Common myeloid progenitor, CD34-positive (primary cell): ENCODE results near the gene MAPK8.
A peak's percentile ranks its signal among the peaks of the same experiment; 100 is the strongest.

Experiments
- CTCF ChIA-PET: fragments of 350-600 bp; sonication (Branson Sonifier 250); formaldehyde crosslinking; loops from one replicate; lab custom pipeline; 2021; ENCODE audit warnings: antibody characterized with exemption; lab: Charles Lee
- POLR2A ChIA-PET: fragments of 350-600 bp; sonication (Branson Sonifier 250); formaldehyde crosslinking; loops from one replicate; lab custom pipeline; 2021; ENCODE audit warnings: antibody characterized with exemption; lab: Charles Lee
- DNase-seq, 3 donors: peaks; one replicate each; pipeline versions ENCODE4 v3.0.0 to v3.0.0-alpha.2; 2013
- H3K27ac ChIP-seq, 2 experiments: 1 replicate in 1 of 2; 2 replicates in 1 of 2; pipeline ENCODE4 v1.7.0; 2013; ENCODE audit warnings: inconsistent platforms in 2 of 2, low read length in 2 of 2, mild to moderate bottlenecking in 2 of 2, low read depth in 1 of 2, moderate library complexity in 1 of 2; ENCODE audit not compliant: severe bottlenecking in 2 of 2, insufficient read depth in 1 of 2, poor library complexity in 1 of 2
- H3K27me3 ChIP-seq, 5 experiments: replicated peaks in 2 of 5; 1 replicate in 3 of 5; 2 replicates in 2 of 5; pipeline versions ENCODE4 v1.6.1 to v1.7.0; 2013; ENCODE audit warnings: low read length in 4 of 5, mild to moderate bottlenecking in 2 of 5, moderate library complexity in 2 of 5, inconsistent platforms in 1 of 5; ENCODE audit not compliant: insufficient read depth in 5 of 5, control insufficient read depth in 4 of 5
- H3K36me3 ChIP-seq, 4 experiments: 1 replicate in 2 of 4; 2 replicates in 2 of 4; pipeline versions ENCODE4 v1.6.1 to v1.7.0; 2013; ENCODE audit warnings: low read length in 3 of 4, control low read depth in 1 of 4, mild to moderate bottlenecking in 1 of 4; ENCODE audit not compliant: control insufficient read depth in 4 of 4, insufficient read depth in 4 of 4
- H3K4me1 ChIP-seq, 4 experiments: 1 replicate in 3 of 4; 2 replicates in 1 of 4; pipeline versions ENCODE4 v1.6.1 to v1.7.1; 2013; ENCODE audit warnings: low read length in 3 of 4, mild to moderate bottlenecking in 3 of 4, control low read depth in 1 of 4, inconsistent platforms in 1 of 4, moderate library complexity in 1 of 4; ENCODE audit not compliant: control insufficient read depth in 4 of 4, insufficient read depth in 4 of 4; ENCODE audit errors: control extremely low read depth in 1 of 4
- H3K4me3 ChIP-seq, 7 experiments: 1 replicate in 4 of 7; 2 replicates in 3 of 7; pipeline versions ENCODE4 v1.5.1 to v1.7.0; 2013; ENCODE audit warnings: mild to moderate bottlenecking in 7 of 7, low read length in 6 of 7, moderate library complexity in 6 of 7, inconsistent platforms in 2 of 7, low read depth in 2 of 7, control low read depth in 1 of 7; ENCODE audit not compliant: insufficient read depth in 4 of 7, control insufficient read depth in 1 of 7; ENCODE audit errors: extremely low read depth in 1 of 7
- H3K9me3 ChIP-seq, 5 experiments: 1 replicate in 4 of 5; 2 replicates in 1 of 5; pipeline versions ENCODE4 v1.6.1 to v1.7.1; 2013; ENCODE audit warnings: low read length in 4 of 5, mild to moderate bottlenecking in 2 of 5, inconsistent platforms in 1 of 5, low read depth in 1 of 5, moderate library complexity in 1 of 5; ENCODE audit not compliant: control insufficient read depth in 4 of 5, insufficient read depth in 2 of 5; ENCODE audit errors: control extremely low read depth in 1 of 5
- WGBS: methylation state at CpG from one replicate; pipeline ENCODE4 v1.1.5; 2013; ENCODE audit not compliant: insufficient coverage; 5-methylcytosine and 5-hydroxymethylcytosine counted together

MAPK8 gene

GRCh38 chr10:48440771-48441170, 134.3 kb downstream of the MAPK8 start:
- no peaks in the 10 kb centered on the region for H3K9me3 ChIP-seq
- H3K27me3 ChIP-seq, result no peaks in the 10 kb centered on the region
- POLR2A ChIA-PET, result no interaction called here
- no peak overlapping the region for H3K4me3 ChIP-seq
- H3K27ac ChIP-seq, result no peak overlapping the region
- CTCF ChIA-PET, result interaction anchor here (1.1 to 2.0 kb wide), 3 partner anchors 23 to 77 kb away, joined by 4 to 9 read pairs (median 5); no protein-coding TSS in a partner anchor
- peaks cover 6 to 46% (median 42%) of the 10 kb centered on the region in 4 experiments for H3K36me3 ChIP-seq
- DNase-seq, result no peak
- H3K4me1 ChIP-seq, result peaks cover 0 to 22% (median 10%) of the 10 kb centered on the region in 4 experiments
- 100% methylated on average over 3 of the region's 4 CpGs for WGBS

GRCh38 chr10:48442090-48442808, 135.8 kb downstream of the MAPK8 start:
- H3K9me3 ChIP-seq, result no peaks in the 10 kb centered on the region
- H3K4me3 ChIP-seq, result no peak overlapping the region
- CTCF ChIA-PET, result interaction anchor here (0.8 to 10.1 kb wide), 19 partner anchors 9 to 214 kb away, joined by 3 to 220 read pairs (median 4); no protein-coding TSS in a partner anchor
- WGBS, result 87% methylated on average over 8 of the region's 11 CpGs
- no peak for DNase-seq
- H3K27ac ChIP-seq, result peak overlapping the region in 1 of 2 experiments; percentile 27
- no peaks in the 10 kb centered on the region for H3K27me3 ChIP-seq
- H3K4me1 ChIP-seq, result peaks cover 0 to 37% (median 22%) of the 10 kb centered on the region in 4 experiments
- POLR2A ChIA-PET, result interaction anchor here (0.6 kb wide), 1 partner anchor 81 kb away, joined by 4 read pairs; no protein-coding TSS in a partner anchor
- H3K36me3 ChIP-seq, result peaks cover 4 to 59% (median 51%) of the 10 kb centered on the region in 4 experiments

- ChIA-PET POLR2A (no interaction called here), CTCF (interaction anchor here (0.8 to 10.1 kb wide), 19 partner anchors 9 to 213 kb away, joined by 3 to 220 read pairs (median 4); no protein-coding TSS in a partner anchor)
- no peak for DNase-seq
- H3K4me3 ChIP-seq, result no peak overlapping the region
- H3K4me1 ChIP-seq, result peaks cover 0 to 42% (median 26%) of the 10 kb centered on the region in 4 experiments
- no peaks in the 10 kb centered on the region for H3K27me3 ChIP-seq
- H3K27ac ChIP-seq, result peak overlapping the region in 1 of 2 experiments; percentile 27
- no peaks in the 10 kb centered on the region for H3K9me3 ChIP-seq
- peaks cover 4 to 60% (median 53%) of the 10 kb centered on the region in 4 experiments for H3K36me3 ChIP-seq
- 100% methylated on average over 1 of the region's 5 CpGs for WGBS
Measured at GRCh38 chr10:48442809-48443177, 136.3 kb downstream of the MAPK8 start.

GRCh38 chr10:48444266-48444665, 137.8 kb downstream of the MAPK8 start:
- POLR2A ChIA-PET, result interaction anchor here (0.9 to 1.5 kb wide), 3 partner anchors 9 to 64 kb away, joined by 3 to 4 read pairs (median 4); no protein-coding TSS in a partner anchor
- H3K36me3 ChIP-seq, result peaks cover 2 to 72% (median 61%) of the 10 kb centered on the region in 4 experiments

GRCh38 chr10:48444861-48445841, 138.7 kb downstream of the MAPK8 start:
- Histone ChIP-seq H3K9me3 (no peaks in the 10 kb centered on the region), H3K27me3 (no peaks in the 10 kb centered on the region), H3K36me3 (peaks cover 2 to 80% (median 68%) of the 10 kb centered on the region in 4 experiments), H3K27ac (peak overlapping the region in 1 of 2 experiments; percentile 44), H3K4me1 (peaks cover 0 to 64% (median 31%) of the 10 kb centered on the region in 4 experiments), H3K4me3 (no peak overlapping the region)
- ChIA-PET CTCF (interaction anchor here (0.8 to 10.1 kb wide), 35 partner anchors 8 to 211 kb away, joined by 3 to 220 read pairs (median 6); no protein-coding TSS in a partner anchor), POLR2A (interaction anchor here (0.9 to 1.9 kb wide), 4 partner anchors 8 to 63 kb away, joined by 3 to 6 read pairs (median 4); no protein-coding TSS in a partner anchor)
- no peak for DNase-seq
- WGBS, result 93% methylated on average over 19 of the region's 20 CpGs

More at GRCh38 chr10:48444266-48444665, 137.8 kb downstream of the MAPK8 start:
- H3K27ac ChIP-seq, result no peak overlapping the region
- CTCF ChIA-PET, result interaction anchor here (0.8 to 10.1 kb wide), 30 partner anchors 9 to 212 kb away, joined by 3 to 220 read pairs (median 8); no protein-coding TSS in a partner anchor
- peaks cover 0 to 57% (median 31%) of the 10 kb centered on the region in 4 experiments for H3K4me1 ChIP-seq
- peak; percentile 72 to 81 (median 79) for DNase-seq
- H3K4me3 ChIP-seq, result no peak overlapping the region
- H3K27me3 ChIP-seq, result no peaks in the 10 kb centered on the region
- WGBS, result 28% methylated on average over 2 of the region's 2 CpGs
- H3K9me3 ChIP-seq, result no peaks in the 10 kb centered on the region

- Histone ChIP-seq H3K4me3 (no peak overlapping the region), H3K36me3 (peaks cover 3 to 88% (median 72%) of the 10 kb centered on the region in 4 experiments), H3K27ac (no peak overlapping the region), H3K27me3 (no peaks in the 10 kb centered on the region), H3K4me1 (peaks cover 0 to 65% (median 31%) of the 10 kb centered on the region in 4 experiments), H3K9me3 (no peaks in the 10 kb centered on the region)
- POLR2A ChIA-PET, result interaction anchor here (1.9 kb wide), 1 partner anchor 11 kb away, joined by 6 read pairs; no protein-coding TSS in a partner anchor
- no peak for DNase-seq
- WGBS, result 90% methylated on average over 4 of the region's 7 CpGs
- CTCF ChIA-PET, result interaction anchor here (1.0 to 10.1 kb wide), 22 partner anchors 8 to 210 kb away, joined by 3 to 220 read pairs (median 8); no protein-coding TSS in a partner anchor
Measured at GRCh38 chr10:48445932-48446331, 139.5 kb downstream of the MAPK8 start.
